PC-3 (cell line): ENCODE results near the gene RNF114. TPM values are rescaled to one million over a fixed set of nuclear protein-coding genes. Genes with fewer than 3 reads are reported as not detected.
A peak's percentile ranks its signal among the peaks of the same experiment; 100 is the strongest.

Experiments
- ATAC-seq: fragments of 200-7000 bp; cut with Tn5 transposase; 2 replicates; pipeline ENCODE4 v1.9.1; 2020; ENCODE audit warnings: mild to moderate bottlenecking, moderate library complexity
- BruUV-seq: library from RNA; stranded (reverse); fragments of 400-500 nt; replicated peaks from 2 replicates; lab custom pipeline; 2021; lab: Mats Ljungman, UMichigan
- CTCF ChIA-PET: fragments of 300-600 bp; sonication (Branson Sonifier 250); formaldehyde crosslinking; loops from one replicate; lab custom pipeline; 2022; ENCODE audit warnings: antibody characterized with exemption; lab: Charles Lee
- POLR2A ChIA-PET: fragments of 300-600 bp; sonication (Branson Sonifier 250); formaldehyde crosslinking; loops from one replicate; lab custom pipeline; 2022; ENCODE audit warnings: antibody characterized with exemption; ENCODE audit not compliant: unreplicated experiment; lab: Charles Lee
- DNase-seq: peaks from one replicate; pipeline ENCODE4 v3.0.0-alpha.2; 2015
- H2AFZ ChIP-seq: fragments of 300-600 bp; sonication (generic); 2 replicates; pipeline ENCODE4 v1.6.0; 2016; ENCODE audit warnings: antibody characterized with exemption, low read length
- H3F3A ChIP-seq: fragments of 300-600 bp; sonication (generic); one replicate; pipeline ENCODE4 v1.6.0; 2017; ENCODE audit warnings: antibody characterized with exemption, low read length, control low read depth, mild to moderate bottlenecking; ENCODE audit not compliant: unreplicated experiment
- H3K27ac ChIP-seq: fragments of 300-600 bp; sonication (generic); 2 replicates; pipeline ENCODE4 v1.5.1; 2016; ENCODE audit warnings: mild to moderate bottlenecking, low read length
- H3K27me3 ChIP-seq: fragments of 300-600 bp; sonication (generic); 2 replicates; pipeline ENCODE4 v1.6.1; 2016; ENCODE audit warnings: low read length, mixed read lengths
- H3K36me3 ChIP-seq: fragments of 300-600 bp; sonication (generic); 2 replicates; pipeline ENCODE4 v1.6.1; 2016; ENCODE audit warnings: low read depth, mixed run types, low read length, mixed read lengths
- H3K4me1 ChIP-seq: fragments of 300-600 bp; sonication (generic); 2 replicates; pipeline ENCODE4 v1.5.1; 2016; ENCODE audit warnings: low read length; ENCODE audit not compliant: insufficient read depth
- H3K4me2 ChIP-seq: fragments of 300-600 bp; sonication (generic); 2 replicates; pipeline ENCODE4 v1.6.0; 2016; ENCODE audit warnings: low read length
- H3K4me3 ChIP-seq: fragments of 300-600 bp; sonication (generic); 2 replicates; pipeline ENCODE4 v1.5.1; 2016; ENCODE audit warnings: mild to moderate bottlenecking, low read length, mixed read lengths
- H3K79me2 ChIP-seq: fragments of 300-600 bp; sonication (generic); 2 replicates; pipeline ENCODE4 v1.6.1; 2017; ENCODE audit warnings: low read length, mixed read lengths
- H3K9ac ChIP-seq: fragments of 300-600 bp; sonication (generic); 2 replicates; pipeline ENCODE4 v1.6.0; 2016; ENCODE audit warnings: mild to moderate bottlenecking, low read length
- H3K9me2 ChIP-seq: fragments of 300-600 bp; sonication (generic); replicated peaks from 2 replicates; pipeline ENCODE4 v1.6.1; 2016; ENCODE audit warnings: mixed run types, low read length, mixed read lengths
- H3K9me3 ChIP-seq: fragments of 300-600 bp; sonication (generic); 2 replicates; pipeline ENCODE4 v1.6.1; 2016; ENCODE audit warnings: low read length, mixed read lengths
- H4K20me1 ChIP-seq: fragments of 300-600 bp; sonication (generic); 2 replicates; pipeline ENCODE4 v1.6.1; 2016; ENCODE audit warnings: low read length, mixed read lengths
- CTCF ChIP-seq: fragments of 300-600 bp; sonication (generic); conservative IDR thresholded peaks from 2 replicates; pipeline ENCODE4 v1.5.1; 2017; ENCODE audit warnings: antibody characterized with exemption, low read depth, mild to moderate bottlenecking, low read length
- EZH2 ChIP-seq: fragments of 300-600 bp; sonication (generic); IDR thresholded peaks from one replicate; pipeline ENCODE4 v1.6.1; 2017; ENCODE audit warnings: antibody characterized with exemption, mild to moderate bottlenecking, low read length; ENCODE audit not compliant: unreplicated experiment
- EZH2phosphoT487 ChIP-seq: fragments of 300-600 bp; sonication (generic); IDR thresholded peaks from 2 replicates; pipeline ENCODE4 v1.6.1; 2018; ENCODE audit warnings: mild to moderate bottlenecking, antibody characterized with exemption, low read length, borderline replicate concordance
- intact Hi-C: fragments of 100-400 bp; cut with micrococcal nuclease; formaldehyde crosslinking; loops from 2 replicates; pipeline ENCODE4 v1.9.0; 2023
- total RNA-seq: library from RNA; depleted of rRNA; stranded (reverse); fragments of >200 nt; gene quantifications from 2 replicates; pipeline ENCODE4 v1.2.3, GENCODE V29; 2014

RNF114 gene
- total RNA-seq, 1 experiment from 2014 or later, result 133 TPM

- POLR2A ChIA-PET, result no interaction called here
- intact Hi-C loops, result loop anchor here (2.0 kb wide), 1 partner anchor 278 kb away; no protein-coding TSS in a partner anchor
These were observed 46.9 kb upstream of the RNF114 start for GRCh38 chr20:49889001-49889934.

GRCh38 chr20:49889935-49890333 is 46.3 kb upstream of the RNF114 start:
- intact Hi-C loops, result loop anchor here (2.0 kb wide), 1 partner anchor 279 kb away; no protein-coding TSS in a partner anchor
- Histone ChIP-seq H3K9ac (no peak overlapping the region), H3K27me3 (no peaks in the 10 kb centered on the region), H3K36me3 (no peaks in the 10 kb centered on the region), H3K4me3 (no peak overlapping the region), H3K9me2 (no peaks in the 10 kb centered on the region), H3K4me2 (no peak overlapping the region), H3K79me2 (no peaks in the 10 kb centered on the region), H3K9me3 (no peaks in the 10 kb centered on the region), H3K27ac (no peak overlapping the region), H4K20me1 (no peaks in the 10 kb centered on the region), H3F3A (no peaks in the 10 kb centered on the region), H3K4me1 (0 out of 2 replicates have a peak, but pooled peaks cover 5% of the 10 kb centered on the region), H2AFZ (no peak overlapping the region)
- peak; percentile 40 for DNase-seq
- BruUV-seq, result no TSS peak
- ChIA-PET CTCF (interaction anchor here (1.5 kb wide), 1 partner anchor 9 kb away, joined by 8 read pairs; no protein-coding TSS in a partner anchor), POLR2A (no interaction called here)
- ATAC-seq, result no peak
- TF ChIP-seq CTCF (peak; percentile 89), EZH2 (no peak)

More at GRCh38 chr20:49889001-49889934, 46.9 kb upstream of the RNF114 start:
- H3K4me1 ChIP-seq, result 0 out of 2 replicates have a peak, but pooled peaks cover 5% of the 10 kb centered on the region
- no peak overlapping the region for H3K27ac ChIP-seq
- no TSS peak for BruUV-seq
- no peaks in the 10 kb centered on the region for H3K9me3 ChIP-seq
- H3K4me2 ChIP-seq, result no peak overlapping the region
- no peak overlapping the region for H2AFZ ChIP-seq
- CTCF ChIA-PET, result interaction anchor here (0.6 to 1.6 kb wide), 5 partner anchors 10 to 279 kb away, joined by 3 to 10 read pairs (median 6); no protein-coding TSS in a partner anchor
- DNase-seq (no peak), ATAC-seq (peak; percentile 19)
- H3K36me3 ChIP-seq, result no peaks in the 10 kb centered on the region
- no peaks in the 10 kb centered on the region for H4K20me1 ChIP-seq
- no peak overlapping the region for H3K9ac ChIP-seq
- no peaks in the 10 kb centered on the region for H3F3A ChIP-seq
- no peaks in the 10 kb centered on the region for H3K9me2 ChIP-seq
- no peaks in the 10 kb centered on the region for H3K79me2 ChIP-seq
- H3K27me3 ChIP-seq, result no peaks in the 10 kb centered on the region
- H3K4me3 ChIP-seq, result no peak overlapping the region
- TF ChIP-seq CTCF (no peak), EZH2phosphoT487 (no peak), EZH2 (no peak)
